ENCODE results near the gene CEMP1. TPM values are rescaled to one million over a fixed set of nuclear protein-coding genes. Genes with fewer than 3 reads are reported as not detected.
A peak's percentile ranks its signal among the peaks of the same experiment; 100 is the strongest.
"Not testable (repeated sequence)": the region's sequence is repeated elsewhere in the genome, so short reads cannot be mapped to it uniquely, and the experiment has no call there.

The CEMP1 gene, protein sequence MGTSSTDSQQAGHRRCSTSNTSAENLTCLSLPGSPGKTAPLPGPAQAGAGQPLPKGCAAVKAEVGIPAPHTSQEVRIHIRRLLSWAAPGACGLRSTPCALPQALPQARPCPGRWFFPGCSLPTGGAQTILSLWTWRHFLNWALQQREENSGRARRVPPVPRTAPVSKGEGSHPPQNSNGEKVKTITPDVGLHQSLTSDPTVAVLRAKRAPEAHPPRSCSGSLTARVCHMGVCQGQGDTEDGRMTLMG
- not detected for total RNA-seq (ENCODE audit: unreplicated experiment)
- long read RNA-seq = 0 reads

- peaks cover 3% of the 10 kb centered on the region for H3K4me1 Mint-ChIP-seq (ENCODE audit: unreplicated experiment)
- H3K36me3 Mint-ChIP-seq (ENCODE audit: low read depth, unreplicated experiment) = no peaks in the 10 kb centered on the region
- DNase-seq (ENCODE audit: low spot score) = no peak
- no peak for TF ChIP-seq CTCF (IDR thresholded peaks at IDR 0.05; ENCODE audit: unreplicated experiment)
- peaks cover 17% of the 10 kb centered on the region for H3K27me3 Mint-ChIP-seq (ENCODE audit: unreplicated experiment)
- peak within 1 kb of the TSS; percentile 95 for H3K4me3 Mint-ChIP-seq (ENCODE audit: unreplicated experiment)
- no peaks in the 10 kb centered on the region for H3K9me3 Mint-ChIP-seq (ENCODE audit: unreplicated experiment)
- peak within 1 kb of the TSS; percentile 24 for H3K27ac Mint-ChIP-seq (ENCODE audit: unreplicated experiment)
Measured at GRCh38 chr16:2531371-2531695, at the start of gene CEMP1. Gene CEMP1, minus strand, starts transcription at chr16:2531408. Its CDS starts 335 bp downstream, at chr16:2531073.

DNA sequence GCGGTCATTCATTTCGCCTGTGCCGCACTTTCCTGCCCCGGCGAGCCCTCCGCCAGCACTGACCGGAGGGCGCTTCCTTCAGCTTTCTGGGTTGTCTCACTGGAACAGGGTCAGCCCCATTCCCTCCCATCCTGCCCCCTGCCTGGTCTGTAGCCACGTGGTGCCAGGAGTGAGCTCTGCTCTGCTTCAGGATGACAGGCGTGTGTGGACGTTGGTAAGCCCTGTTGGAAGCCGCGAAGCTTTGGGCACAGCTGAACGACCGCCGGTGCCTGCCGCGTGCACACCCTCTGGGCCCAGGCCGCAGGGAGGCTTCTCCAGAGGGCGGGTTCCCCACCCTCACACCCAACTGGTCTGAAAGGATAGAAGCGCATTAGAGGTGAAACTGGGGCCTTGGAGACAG is 49.6 kb upstream of the CEMP1 start:
- not testable (repeated sequence) for H3K9me3 Mint-ChIP-seq (ENCODE audit: unreplicated experiment); H3K27me3 Mint-ChIP-seq (ENCODE audit: unreplicated experiment); H3K4me3 Mint-ChIP-seq (ENCODE audit: unreplicated experiment); DNase-seq (ENCODE audit: low spot score); H3K36me3 Mint-ChIP-seq (ENCODE audit: low read depth, unreplicated experiment); H3K27ac Mint-ChIP-seq (ENCODE audit: unreplicated experiment); H3K4me1 Mint-ChIP-seq (ENCODE audit: unreplicated experiment)

- peak; percentile 29 for TF ChIP-seq CTCF (IDR thresholded peaks at IDR 0.05; ENCODE audit: unreplicated experiment)
- peak; percentile 46 for DNase-seq (ENCODE audit: low spot score)
- not testable (repeated sequence) for H3K27me3 Mint-ChIP-seq (ENCODE audit: unreplicated experiment); H3K27ac Mint-ChIP-seq (ENCODE audit: unreplicated experiment); H3K4me1 Mint-ChIP-seq (ENCODE audit: unreplicated experiment); H3K4me3 Mint-ChIP-seq (ENCODE audit: unreplicated experiment); H3K9me3 Mint-ChIP-seq (ENCODE audit: unreplicated experiment); H3K36me3 Mint-ChIP-seq (ENCODE audit: low read depth, unreplicated experiment)
Measured at GRCh38 chr16:2580143-2580542, 48.9 kb upstream of the CEMP1 start.

GRCh38 chr16:2578905-2579304 is 47.7 kb upstream of the CEMP1 start:
- not testable (repeated sequence) for DNase-seq (ENCODE audit: low spot score); H3K4me3 Mint-ChIP-seq (ENCODE audit: unreplicated experiment); H3K27ac Mint-ChIP-seq (ENCODE audit: unreplicated experiment); H3K4me1 Mint-ChIP-seq (ENCODE audit: unreplicated experiment); H3K9me3 Mint-ChIP-seq (ENCODE audit: unreplicated experiment); H3K36me3 Mint-ChIP-seq (ENCODE audit: low read depth, unreplicated experiment); H3K27me3 Mint-ChIP-seq (ENCODE audit: unreplicated experiment)

DNA sequence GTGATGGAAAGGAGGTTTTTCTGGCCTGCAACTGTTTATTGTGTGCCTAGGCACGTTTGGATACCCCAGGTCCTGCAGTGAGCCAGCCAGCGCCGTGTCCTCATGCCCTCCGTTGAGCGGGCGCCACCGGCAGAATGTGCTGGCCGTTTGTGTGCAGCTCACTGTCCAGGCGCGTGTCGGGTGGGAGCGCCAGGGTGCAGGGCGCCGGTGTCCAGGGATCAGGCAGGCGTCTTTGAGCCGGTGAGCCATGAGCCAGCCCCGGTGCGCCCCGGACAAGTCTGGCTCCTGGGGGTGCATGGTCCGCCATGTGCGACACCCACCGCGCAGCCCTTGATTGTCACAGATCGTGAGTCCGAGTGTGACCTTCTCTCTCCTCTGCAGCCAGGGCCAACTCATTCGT is 45.8 kb upstream of the CEMP1 start:
- not testable (repeated sequence) for H3K27me3 Mint-ChIP-seq (ENCODE audit: unreplicated experiment); H3K27ac Mint-ChIP-seq (ENCODE audit: unreplicated experiment); DNase-seq (ENCODE audit: low spot score); H3K9me3 Mint-ChIP-seq (ENCODE audit: unreplicated experiment); H3K4me3 Mint-ChIP-seq (ENCODE audit: unreplicated experiment); H3K36me3 Mint-ChIP-seq (ENCODE audit: low read depth, unreplicated experiment); H3K4me1 Mint-ChIP-seq (ENCODE audit: unreplicated experiment)

DNA sequence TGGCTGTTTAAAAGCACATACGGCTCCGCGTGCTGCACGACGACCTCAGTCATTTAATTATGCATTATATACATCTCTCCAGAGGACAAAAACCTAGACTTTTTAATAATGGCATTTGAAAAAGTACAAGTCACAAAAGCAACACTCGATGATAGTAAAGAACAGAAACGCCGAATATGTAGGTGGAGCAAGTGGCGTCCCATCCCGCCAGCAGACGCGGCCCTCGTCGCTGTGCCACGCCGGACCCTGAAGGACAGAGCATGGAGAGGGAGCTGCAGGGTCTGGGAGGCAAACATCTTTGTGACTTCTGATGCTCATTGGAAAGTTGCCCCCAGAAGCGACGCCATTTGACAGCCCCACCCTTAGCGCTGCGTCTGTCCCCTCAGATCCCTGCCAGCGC is 44.6 kb upstream of the CEMP1 start:
- not testable (repeated sequence) for H3K9me3 Mint-ChIP-seq (ENCODE audit: unreplicated experiment); H3K36me3 Mint-ChIP-seq (ENCODE audit: low read depth, unreplicated experiment); H3K4me3 Mint-ChIP-seq (ENCODE audit: unreplicated experiment); H3K4me1 Mint-ChIP-seq (ENCODE audit: unreplicated experiment); DNase-seq (ENCODE audit: low spot score); H3K27ac Mint-ChIP-seq (ENCODE audit: unreplicated experiment); H3K27me3 Mint-ChIP-seq (ENCODE audit: unreplicated experiment)

- H3K27ac Mint-ChIP-seq (ENCODE audit: unreplicated experiment); H3K27me3 Mint-ChIP-seq (ENCODE audit: unreplicated experiment); H3K9me3 Mint-ChIP-seq (ENCODE audit: unreplicated experiment); H3K36me3 Mint-ChIP-seq (ENCODE audit: low read depth, unreplicated experiment); H3K4me1 Mint-ChIP-seq (ENCODE audit: unreplicated experiment); H3K4me3 Mint-ChIP-seq (ENCODE audit: unreplicated experiment); DNase-seq (ENCODE audit: low spot score): not testable (repeated sequence)
Measured at GRCh38 chr16:2572704-2573103, 41.5 kb upstream of the CEMP1 start.

DNA sequence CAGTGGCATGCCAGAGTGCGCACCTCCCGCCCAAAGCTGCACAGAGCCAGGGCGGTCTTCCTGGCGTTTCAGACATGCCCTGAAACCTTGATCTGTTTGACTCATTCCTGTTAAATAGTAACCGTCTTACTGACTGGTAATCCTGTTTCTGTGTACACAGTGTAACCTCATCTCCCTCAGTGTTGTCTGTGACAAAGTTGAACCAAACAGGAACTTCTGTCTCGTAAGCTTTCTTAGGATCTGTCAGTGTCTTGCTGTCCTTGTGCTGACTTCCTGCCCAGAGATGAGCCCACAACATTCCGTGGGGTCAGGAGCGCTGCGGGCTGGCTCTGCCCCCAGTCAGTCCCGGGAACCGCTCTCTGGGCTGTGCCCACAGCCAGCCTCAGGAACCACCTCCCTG is 37.4 kb upstream of the CEMP1 start:
- not testable (repeated sequence) for H3K27me3 Mint-ChIP-seq (ENCODE audit: unreplicated experiment); H3K9me3 Mint-ChIP-seq (ENCODE audit: unreplicated experiment); H3K27ac Mint-ChIP-seq (ENCODE audit: unreplicated experiment); H3K4me3 Mint-ChIP-seq (ENCODE audit: unreplicated experiment); H3K36me3 Mint-ChIP-seq (ENCODE audit: low read depth, unreplicated experiment); H3K4me1 Mint-ChIP-seq (ENCODE audit: unreplicated experiment); DNase-seq (ENCODE audit: low spot score)

- not testable (repeated sequence) for H3K4me3 Mint-ChIP-seq (ENCODE audit: unreplicated experiment); H3K27me3 Mint-ChIP-seq (ENCODE audit: unreplicated experiment); H3K27ac Mint-ChIP-seq (ENCODE audit: unreplicated experiment); DNase-seq (ENCODE audit: low spot score); H3K4me1 Mint-ChIP-seq (ENCODE audit: unreplicated experiment); H3K9me3 Mint-ChIP-seq (ENCODE audit: unreplicated experiment); H3K36me3 Mint-ChIP-seq (ENCODE audit: low read depth, unreplicated experiment)
Measured at GRCh38 chr16:2567506-2567905, 36.3 kb upstream of the CEMP1 start.

DNA sequence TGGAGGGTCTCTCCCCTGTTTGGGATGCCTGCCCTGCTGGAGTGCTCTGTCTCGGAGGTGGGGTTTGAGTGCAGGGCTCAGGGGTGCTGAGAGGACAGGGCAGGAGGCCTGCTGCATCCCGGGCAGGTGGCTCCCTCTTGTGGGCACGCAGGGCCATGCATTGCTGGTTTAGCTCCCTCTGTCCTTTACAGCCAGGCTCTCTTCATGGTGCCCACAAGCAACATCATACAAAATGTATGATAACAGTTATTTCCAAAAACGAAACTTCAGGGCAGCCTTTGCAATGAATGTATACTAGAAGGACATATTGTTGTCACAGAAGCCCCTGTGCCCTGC is 29.6 kb upstream of the CEMP1 start:
- H3K9me3 Mint-ChIP-seq (ENCODE audit: unreplicated experiment); H3K27ac Mint-ChIP-seq (ENCODE audit: unreplicated experiment); H3K4me3 Mint-ChIP-seq (ENCODE audit: unreplicated experiment); H3K4me1 Mint-ChIP-seq (ENCODE audit: unreplicated experiment); H3K36me3 Mint-ChIP-seq (ENCODE audit: low read depth, unreplicated experiment); H3K27me3 Mint-ChIP-seq (ENCODE audit: unreplicated experiment): not testable (repeated sequence)
- peak; percentile 60 for DNase-seq (ENCODE audit: low spot score)

All from endothelial cell (in vitro differentiated cells).